OCI-LY3 (cell line): ENCODE data around the gene HPCAL1.

ENCODE experiments used
- EZH2phosphoT487 ChIP-seq: fragments of 200-600 bp; shearing (Covaris generic); IDR thresholded peaks from 2 replicates; pipeline ENCODE4 v1.6.1; 2018; ENCODE audit warnings: antibody characterized with exemption, mixed run types, low read depth
- TF ChIP-seq, protein P1 (sequence below): fragments of 200-600, 300-600 bp; sonication (generic); IDR thresholded peaks from 2 replicates; pipeline ENCODE4 v1.5.1; 2014; ENCODE audit warnings: antibody characterized with exemption, low read length, low read depth

DNA sequence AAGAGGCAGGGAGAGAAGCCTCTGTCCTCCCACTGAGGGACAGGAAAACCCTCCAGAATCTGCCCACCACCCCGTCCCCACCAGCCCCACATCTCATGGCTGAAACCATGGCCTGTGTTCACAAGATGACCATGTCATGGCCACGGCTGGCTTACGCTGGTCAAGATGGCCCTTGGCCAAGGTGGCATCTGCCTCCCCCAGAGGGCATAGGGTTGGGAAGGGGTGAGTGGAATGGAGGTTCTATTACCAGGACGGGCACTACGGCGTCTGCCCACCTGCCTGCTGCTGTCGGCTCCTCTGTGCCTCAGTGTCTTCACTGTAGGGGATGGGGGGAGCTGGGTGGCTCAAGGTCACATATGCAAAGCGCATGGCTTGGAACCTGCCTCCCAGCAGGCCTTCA, 125.7 kb downstream of the HPCAL1 start:
- TF ChIP-seq, protein P1, sequence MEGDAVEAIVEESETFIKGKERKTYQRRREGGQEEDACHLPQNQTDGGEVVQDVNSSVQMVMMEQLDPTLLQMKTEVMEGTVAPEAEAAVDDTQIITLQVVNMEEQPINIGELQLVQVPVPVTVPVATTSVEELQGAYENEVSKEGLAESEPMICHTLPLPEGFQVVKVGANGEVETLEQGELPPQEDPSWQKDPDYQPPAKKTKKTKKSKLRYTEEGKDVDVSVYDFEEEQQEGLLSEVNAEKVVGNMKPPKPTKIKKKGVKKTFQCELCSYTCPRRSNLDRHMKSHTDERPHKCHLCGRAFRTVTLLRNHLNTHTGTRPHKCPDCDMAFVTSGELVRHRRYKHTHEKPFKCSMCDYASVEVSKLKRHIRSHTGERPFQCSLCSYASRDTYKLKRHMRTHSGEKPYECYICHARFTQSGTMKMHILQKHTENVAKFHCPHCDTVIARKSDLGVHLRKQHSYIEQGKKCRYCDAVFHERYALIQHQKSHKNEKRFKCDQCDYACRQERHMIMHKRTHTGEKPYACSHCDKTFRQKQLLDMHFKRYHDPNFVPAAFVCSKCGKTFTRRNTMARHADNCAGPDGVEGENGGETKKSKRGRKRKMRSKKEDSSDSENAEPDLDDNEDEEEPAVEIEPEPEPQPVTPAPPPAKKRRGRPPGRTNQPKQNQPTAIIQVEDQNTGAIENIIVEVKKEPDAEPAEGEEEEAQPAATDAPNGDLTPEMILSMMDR, result no peak
- no peak for TF ChIP-seq EZH2phosphoT487
